ENCODE data around the gene PTGES2. TPM values are rescaled to one million over a fixed set of nuclear protein-coding genes. Genes with fewer than 3 reads are reported as not detected.
"Not testable (repeated sequence)": the region's sequence is repeated elsewhere in the genome, so short reads cannot be mapped to it uniquely, and the experiment has no call there.

PTGES2 gene
- total RNA-seq, 1 experiment from 2014 or later = 122 TPM

DNA sequence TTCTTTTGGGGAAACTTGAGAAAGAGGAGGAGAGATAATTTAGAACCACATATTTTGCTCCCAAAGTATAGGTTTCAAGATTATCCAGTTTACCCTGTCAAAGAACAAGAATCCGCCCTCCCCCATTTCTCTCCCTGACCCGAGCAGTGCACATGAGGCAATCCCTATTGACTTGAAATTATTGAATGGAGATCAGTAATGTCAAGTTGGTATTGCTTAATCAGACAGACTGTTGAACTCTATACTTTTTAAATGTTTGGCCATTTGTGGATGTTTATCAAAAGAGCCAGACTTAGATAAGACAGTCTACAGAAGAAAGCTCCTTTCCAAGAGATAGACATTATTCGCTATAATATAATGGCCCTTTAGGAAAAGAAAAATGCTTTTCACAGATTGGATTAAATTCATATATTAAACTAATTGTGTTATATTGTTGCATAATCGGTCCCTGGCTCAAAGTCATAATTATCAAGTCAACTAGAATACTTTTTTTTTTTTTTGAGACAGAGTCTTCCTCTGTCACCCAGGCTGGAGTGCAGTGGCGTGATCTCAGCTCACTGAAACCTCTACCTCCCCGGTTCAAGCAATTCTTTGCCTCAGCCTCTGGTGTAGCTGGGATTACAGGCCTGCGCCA is 54.2 kb downstream of the PTGES2 start:
- in situ Hi-C loops (cut with HindIII; ENCODE audit: low sequenced_read_pairs) = no loop called here

DNA sequence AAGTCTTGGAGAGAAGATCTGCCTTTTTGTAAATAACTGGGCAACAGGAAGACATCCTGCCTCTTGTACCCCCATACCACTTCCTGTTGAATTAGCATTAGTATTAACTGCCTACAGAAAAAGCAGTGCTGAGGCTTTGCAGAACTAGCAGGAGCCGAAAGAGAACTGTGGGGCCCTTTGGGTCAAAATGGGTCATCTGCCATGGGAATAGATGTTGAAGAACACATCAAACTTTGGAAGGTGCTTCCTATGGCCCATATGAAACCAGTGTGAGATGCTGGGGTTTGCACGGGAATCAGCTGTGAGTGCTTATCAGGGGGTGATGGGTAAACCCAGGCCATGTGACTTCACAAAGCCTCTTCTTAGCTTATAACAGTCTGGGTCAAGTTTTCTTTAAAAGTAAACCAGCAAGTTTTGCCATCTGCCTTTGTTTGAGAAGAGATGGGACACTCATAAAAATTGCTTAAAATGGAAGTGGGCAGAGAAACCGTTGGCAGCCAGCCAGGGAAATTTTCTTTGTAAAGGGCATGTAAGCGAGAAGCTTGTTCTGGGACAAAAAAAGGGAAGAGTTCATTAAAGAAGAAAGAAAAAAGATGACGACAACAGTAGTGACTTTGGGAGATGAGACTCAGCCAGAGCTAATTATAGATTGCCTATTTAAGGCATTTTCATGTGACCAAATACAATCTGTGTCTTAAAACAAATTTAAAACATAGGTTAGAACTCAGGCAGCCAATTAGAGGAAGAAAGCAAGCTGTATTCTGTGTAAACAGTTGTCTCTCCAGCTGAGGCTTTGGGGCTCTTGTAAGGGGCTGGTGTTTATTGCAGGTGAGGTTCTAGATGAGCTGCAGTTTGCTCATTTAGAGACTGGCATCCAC is 55.1 kb downstream of the PTGES2 start:
- in situ Hi-C loops (cut with HindIII; ENCODE audit: low sequenced_read_pairs) = no loop called here
- DNase-seq (ENCODE audit: low spot score) = peak; percentile 50

More for the DNA sequence above, 54.2 kb downstream of the PTGES2 start:
- no peak for DNase-seq (ENCODE audit: low spot score)

DNA sequence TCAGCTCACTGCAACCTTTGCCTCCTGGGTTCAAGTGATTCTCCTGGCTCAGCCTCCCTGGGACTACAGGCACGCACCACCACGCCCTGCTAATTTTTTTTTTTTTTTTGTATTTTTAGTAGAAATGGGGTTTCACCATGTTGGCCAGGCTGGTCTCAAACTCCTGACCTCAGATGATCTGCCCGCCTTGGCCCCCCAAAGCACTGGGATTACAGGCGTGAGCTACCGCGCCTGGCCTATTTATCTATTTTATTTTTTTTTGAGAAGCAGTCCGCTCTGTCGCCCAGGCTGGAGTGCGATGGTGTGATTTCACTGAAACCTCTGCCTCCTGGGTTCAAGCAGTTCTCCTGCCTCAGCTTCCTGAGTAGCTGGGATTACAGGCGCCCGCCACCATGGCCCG is 56.1 kb downstream of the PTGES2 start:
- DNase-seq (ENCODE audit: low spot score); in situ Hi-C loops (cut with HindIII; ENCODE audit: low sequenced_read_pairs): not testable (repeated sequence)

DNA sequence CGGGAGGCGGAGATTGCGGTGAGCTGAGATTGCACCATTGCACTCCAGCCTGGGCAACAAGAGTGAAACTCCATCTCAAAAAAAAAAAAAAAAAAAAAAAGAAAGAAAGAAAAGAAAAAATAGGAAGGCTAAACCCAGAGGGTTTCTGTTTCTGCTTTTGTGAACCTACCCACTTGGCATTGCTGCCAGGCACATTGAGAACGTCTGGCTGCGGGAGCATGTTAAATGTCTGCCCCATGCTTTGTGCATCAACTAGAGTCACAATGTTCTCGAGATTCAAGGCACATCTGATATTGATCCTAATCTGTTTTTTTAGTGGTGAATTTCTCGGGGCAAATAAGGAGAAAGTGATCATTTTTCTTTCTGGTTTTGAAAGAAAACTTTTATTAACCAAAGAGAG is 56.7 kb downstream of the PTGES2 start:
- no peak for DNase-seq (ENCODE audit: low spot score)
- in situ Hi-C loops (cut with HindIII; ENCODE audit: low sequenced_read_pairs) = no loop called here

Other genes starting within 250 kb of the PTGES2 start
- gene ST6GALNAC6, start 228.1 kb downstream of the PTGES2 start, total RNA-seq (2014; rRNA removed; shearing (Covaris generic)) = 44.8 and 73.0 TPM in 2 replicates
- gene ST6GALNAC4, start 210.7 kb downstream of the PTGES2 start, total RNA-seq (2014; rRNA removed; shearing (Covaris generic)) = 31.9 and 32.8 TPM in 2 replicates
- gene PIP5KL1, start 197.0 kb downstream of the PTGES2 start, total RNA-seq (2014; rRNA removed; shearing (Covaris generic)) = 0.68 and 23.4 TPM in 2 replicates
- 17.1 and 39.0 TPM in 2 replicates for gene DPM2, start 189.9 kb downstream of the PTGES2 start, total RNA-seq (2014; rRNA removed; shearing (Covaris generic))
- gene EEIG1, start 146.7 kb downstream of the PTGES2 start, total RNA-seq (2014; rRNA removed; shearing (Covaris generic)) = 12.4 and 18.6 TPM in 2 replicates
- gene NAIF1, start 60.4 kb downstream of the PTGES2 start, total RNA-seq (2014; rRNA removed; shearing (Covaris generic)) = 5.4 and 6.6 TPM in 2 replicates
- 25.5 and 29.0 TPM in 2 replicates for gene SLC25A25, start 59.5 kb downstream of the PTGES2 start, total RNA-seq (2014; rRNA removed; shearing (Covaris generic))
- 13.5 TPM in 1 of 2 replicates, not detected in the other for gene LCN2, start 21.7 kb upstream of the PTGES2 start, total RNA-seq (2014; rRNA removed; shearing (Covaris generic))
- gene BBLN, start 32.5 kb upstream of the PTGES2 start, total RNA-seq (2014; rRNA removed; shearing (Covaris generic)) = 121 and 125 TPM in 2 replicates
- gene CIZ1, start 63.8 kb upstream of the PTGES2 start, total RNA-seq (2014; rRNA removed; shearing (Covaris generic)) = 13.7 and 17.5 TPM in 2 replicates
- 5.5 and 6.1 TPM in 2 replicates for gene DNM1, start 75.7 kb upstream of the PTGES2 start, total RNA-seq (2014; rRNA removed; shearing (Covaris generic))
- 32.9 and 37.9 TPM in 2 replicates for gene GOLGA2, start 148.3 kb upstream of the PTGES2 start, total RNA-seq (2014; rRNA removed; shearing (Covaris generic))
- gene SWI5, start 148.5 kb upstream of the PTGES2 start, total RNA-seq (2014; rRNA removed; shearing (Covaris generic)) = 25.9 and 31.0 TPM in 2 replicates
- gene TRUB2, start 194.7 kb upstream of the PTGES2 start, total RNA-seq (2014; rRNA removed; shearing (Covaris generic)) = 28.2 and 31.8 TPM in 2 replicates
- 35.0 and 44.3 TPM in 2 replicates for gene COQ4, start 195.1 kb upstream of the PTGES2 start, total RNA-seq (2014; rRNA removed; shearing (Covaris generic))
- gene SLC27A4, start 212.8 kb upstream of the PTGES2 start, total RNA-seq (2014; rRNA removed; shearing (Covaris generic)) = 48.7 and 49.0 TPM in 2 replicates
- 58.2 and 61.5 TPM in 2 replicates for gene URM1, start 243.6 kb upstream of the PTGES2 start, total RNA-seq (2014; rRNA removed; shearing (Covaris generic))

All from G401 (cell line).